Activated CD4-positive, alpha-beta T cell treated with anti-CD3 and anti-CD28 coated beads for 36 hours (primary cell): ENCODE data around the gene PSMA2. TPM values are rescaled to one million over a fixed set of nuclear protein-coding genes. Genes with fewer than 3 reads are reported as not detected.

Experiments used
- ATAC-seq: fragments of 200-7000 bp; cut with Tn5 transposase; one replicate; pipeline ENCODE4 v1.10.0; 2021; ENCODE audit warnings: mild to moderate bottlenecking, moderate library complexity
- CTCF ChIA-PET: fragments of 350-600 bp; sonication (Branson Sonifier 250); formaldehyde crosslinking; loops from one replicate; lab custom pipeline; 2021; ENCODE audit warnings: antibody characterized with exemption; lab: Charles Lee
- POLR2A ChIA-PET: fragments of 350-600 bp; sonication (Branson Sonifier 250); formaldehyde crosslinking; loops from one replicate; lab custom pipeline; 2021; ENCODE audit warnings: antibody characterized with exemption, inconsistent platforms; lab: Charles Lee
- DNase-seq: peaks from one replicate; pipeline ENCODE4 v3.0.0-alpha.2; 2020
- H3K27ac Mint-ChIP-seq: one replicate; pipeline ENCODE4 v1.8.0; 2021; ENCODE audit warnings: mixed read lengths
- H3K27me3 Mint-ChIP-seq: one replicate; pipeline ENCODE4 v1.8.0; 2021; ENCODE audit warnings: mixed read lengths
- H3K36me3 Mint-ChIP-seq: one replicate; pipeline ENCODE4 v1.8.0; 2021; ENCODE audit warnings: low read depth, mixed read lengths
- H3K4me1 Mint-ChIP-seq: one replicate; pipeline ENCODE4 v1.8.0; 2021; ENCODE audit warnings: mixed read lengths
- H3K4me3 Mint-ChIP-seq: one replicate; pipeline ENCODE4 v1.8.0; 2021; ENCODE audit warnings: mild to moderate bottlenecking, moderate library complexity, mixed read lengths
- H3K9me3 Mint-ChIP-seq: one replicate; pipeline ENCODE4 v1.8.0; 2021; ENCODE audit warnings: low read depth, mixed read lengths
- intact Hi-C, 2 experiments: fragments of 100-400 bp; cut with DNase I in 1 of 2; cut with micrococcal nuclease in 1 of 2; formaldehyde crosslinking; loops; one replicate each; pipeline versions ENCODE4 v1.14.2 to v1.15.1; 2022 to 2024; cut with DNase I, micrococcal nuclease
- total RNA-seq, 2 experiments: library from RNA; stranded (reverse); gene quantifications; one replicate each; pipeline ENCODE4 v1.2.3, GENCODE V29; 2021

The PSMA2 gene
- total RNA-seq, 2 experiments from 2014 or later = 109 to 217 TPM

- H3K36me3 Mint-ChIP-seq = peaks cover 27% of the 10 kb centered on the region
- peak overlapping the region; percentile 81 for H3K27ac Mint-ChIP-seq
- ATAC-seq (peak; percentile 74), DNase-seq (peak; percentile 37)
- no peaks in the 10 kb centered on the region for H3K9me3 Mint-ChIP-seq
- no peak overlapping the region for H3K4me3 Mint-ChIP-seq
- peaks cover 47% of the 10 kb centered on the region for H3K4me1 Mint-ChIP-seq
- intact Hi-C loops = loop anchor here (1.0 to 10.0 kb wide), 10 partner anchors 26 to 925 kb away; partner anchors contain the start of genes COA1 (in 1 of the 2) and MRPS24 (in 1 of the 2)
- ChIA-PET CTCF (interaction anchor here (1.0 kb wide), 1 partner anchor 8 kb away, joined by 3 read pairs; the partner anchor contains the start of genes MRPL32 and PSMA2), POLR2A (no interaction called here)
- no peaks in the 10 kb centered on the region for H3K27me3 Mint-ChIP-seq
These were observed 7.7 kb upstream of the PSMA2 start for GRCh38 chr7:42939457-42940240.

DNA sequence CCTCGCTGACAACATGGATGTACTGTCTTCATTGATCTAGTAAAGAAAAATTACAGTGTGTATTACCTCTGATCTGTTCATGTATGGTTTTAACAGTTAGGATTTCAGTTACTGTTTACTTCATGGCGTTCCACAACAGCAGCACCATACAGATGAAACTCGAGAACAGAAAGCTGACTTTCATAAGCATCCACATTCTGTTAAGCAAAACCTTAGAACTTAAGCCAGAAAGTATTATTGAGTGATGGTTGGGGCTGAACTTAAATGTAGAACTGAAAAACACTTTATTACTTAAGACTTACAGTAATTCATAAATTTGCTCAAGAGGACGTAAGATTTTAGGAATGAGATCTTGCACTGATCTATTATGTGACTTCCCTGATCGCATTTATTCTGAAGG is 3.9 kb upstream of the PSMA2 start:
- H3K36me3 Mint-ChIP-seq = peaks cover 38% of the 10 kb centered on the region

GRCh38 chr7:42934291-42934690 is 2.3 kb upstream of the PSMA2 start:
- DNase-seq (no peak), ATAC-seq (no peak)
- peak overlapping the region; percentile 74 for H3K27ac Mint-ChIP-seq
- peaks cover 56% of the 10 kb centered on the region for H3K4me1 Mint-ChIP-seq
- no peaks in the 10 kb centered on the region for H3K27me3 Mint-ChIP-seq
- CTCF ChIA-PET = interaction anchor here (0.7 to 1.3 kb wide), 5 partner anchors 9 to 669 kb away, joined by 3 to 4 read pairs (median 3); no protein-coding TSS in a partner anchor
- peaks cover 38% of the 10 kb centered on the region for H3K36me3 Mint-ChIP-seq
- POLR2A ChIA-PET = interaction anchor here (0.7 kb wide), 1 partner anchor 810 kb away, joined by 10 read pairs; no protein-coding TSS in a partner anchor
- H3K9me3 Mint-ChIP-seq = no peaks in the 10 kb centered on the region
- peak overlapping the region; percentile 98 for H3K4me3 Mint-ChIP-seq
- intact Hi-C loops = loop anchor here (5.0 to 10.0 kb wide), 4 partner anchors 791 to 1108 kb away; partner anchors contain the start of genes COA1 (in 1 of the 2), DBNL (in 1 of the 2) and MRPS24 (in 1 of the 2)

More for the DNA sequence above, 3.9 kb upstream of the PSMA2 start:
- H3K4me1 Mint-ChIP-seq = peaks cover 56% of the 10 kb centered on the region
- no peak for ATAC-seq
- no peaks in the 10 kb centered on the region for H3K27me3 Mint-ChIP-seq
- H3K27ac Mint-ChIP-seq = peak overlapping the region; percentile 32
- H3K9me3 Mint-ChIP-seq = no peaks in the 10 kb centered on the region
- CTCF ChIA-PET = no interaction called here
- H3K4me3 Mint-ChIP-seq = no peak overlapping the region
- intact Hi-C loops = loop anchor here (10.0 kb wide), 3 partner anchors 789 to 929 kb away; partner anchors contain the start of genes COA1 (in 1 of the 2) and MRPS24 (in 1 of the 2)
- POLR2A ChIA-PET = interaction anchor here (0.6 kb wide), 1 partner anchor 44 kb away, joined by 4 read pairs; no protein-coding TSS in a partner anchor
- no peak for DNase-seq

- ChIA-PET POLR2A (interaction anchor here (0.6 to 1.5 kb wide), 3 partner anchors 19 to 827 kb away, joined by 3 to 7 read pairs (median 4); partner anchors contain the start of gene C7orf25), CTCF (interaction anchor here (0.8 to 2.1 kb wide), 5 partner anchors 9 to 44 kb away, joined by 3 to 8 read pairs (median 5); partner anchors contain the start of gene C7orf25)
- no peak for ATAC-seq
- no peak for DNase-seq
- H3K4me1 Mint-ChIP-seq = peaks cover 61% of the 10 kb centered on the region
- no peaks in the 10 kb centered on the region for H3K27me3 Mint-ChIP-seq
- intact Hi-C loops = loop anchor here (1.0 to 10.0 kb wide), 8 partner anchors 21 to 1109 kb away; partner anchors contain the start of genes C7orf25 (in 2 of the 2), COA1 (in 2 of the 2), DBNL (in 1 of the 2) and MRPS24 (in 1 of the 2)
- H3K36me3 Mint-ChIP-seq = peaks cover 42% of the 10 kb centered on the region
- peak overlapping the region; percentile 100 for H3K27ac Mint-ChIP-seq
- peak overlapping the region; percentile 98 for H3K4me3 Mint-ChIP-seq
- H3K9me3 Mint-ChIP-seq = no peaks in the 10 kb centered on the region
These were observed 1.0 kb upstream of the PSMA2 start for GRCh38 chr7:42932811-42933591.

DNA sequence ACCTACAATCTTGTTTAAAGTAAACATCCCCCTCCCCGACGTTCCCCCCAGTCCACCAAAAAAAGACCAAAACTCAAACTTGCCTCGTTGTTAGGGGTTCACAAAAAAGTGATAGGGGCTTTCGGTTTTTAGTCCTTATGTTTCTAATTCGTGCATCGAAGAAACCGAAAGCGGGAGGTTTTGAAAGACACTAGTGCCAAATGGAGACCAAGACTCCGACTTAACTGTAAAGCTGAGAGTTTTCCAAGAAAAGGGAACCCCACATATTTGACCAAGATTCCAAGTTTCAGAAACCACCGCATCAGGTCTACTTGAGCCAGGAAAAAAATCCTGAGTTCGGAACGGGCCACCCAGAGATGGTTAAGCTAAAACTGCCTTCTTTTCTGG is 534 bp downstream of the PSMA2 start:
- CTCF ChIA-PET = interaction anchor here (0.7 to 2.1 kb wide), 7 partner anchors 8 to 903 kb away, joined by 3 to 8 read pairs (median 3); partner anchors contain the start of gene C7orf25
- intact Hi-C loops = loop anchor here (5.0 to 10.0 kb wide), 4 partner anchors 793 to 1111 kb away; partner anchors contain the start of genes COA1 (in 1 of the 2), DBNL (in 1 of the 2) and MRPS24 (in 1 of the 2)
- no peak for DNase-seq
- POLR2A ChIA-PET = interaction anchor here (0.6 to 1.5 kb wide), 3 partner anchors 17 to 22 kb away, joined by 3 to 7 read pairs (median 7); partner anchors contain the start of gene C7orf25
- Mint-ChIP-seq H3K4me1 (peaks cover 69% of the 10 kb centered on the region), H3K9me3 (no peaks in the 10 kb centered on the region), H3K27ac (peak overlapping the region; percentile 100), H3K27me3 (no peaks in the 10 kb centered on the region), H3K4me3 (peak overlapping the region; percentile 98), H3K36me3 (peaks cover 44% of the 10 kb centered on the region)
- no peak for ATAC-seq

DNA sequence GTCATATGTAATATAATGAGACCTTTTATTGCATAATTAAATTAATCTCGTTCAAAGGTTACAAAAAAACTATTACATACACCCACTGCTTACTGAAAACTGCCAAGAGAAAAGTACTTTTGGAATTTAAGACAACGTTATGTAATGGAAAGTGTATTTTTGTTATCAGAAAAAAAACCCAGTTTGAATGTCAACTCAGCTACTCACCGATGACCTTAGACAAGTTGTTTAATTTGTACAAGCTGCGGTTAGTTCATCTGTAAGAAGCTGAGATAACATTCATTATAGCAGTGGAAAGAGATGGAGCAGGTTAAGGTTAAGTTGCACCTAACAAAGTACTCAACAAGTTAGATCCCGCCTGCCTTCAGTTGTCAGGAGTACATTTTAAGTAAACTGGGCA is 1.1 kb downstream of the PSMA2 start:
- H3K36me3 Mint-ChIP-seq = peaks cover 41% of the 10 kb centered on the region
- ChIA-PET POLR2A (interaction anchor here (0.6 to 0.8 kb wide), 2 partner anchors 19 to 309 kb away, joined by 3 read pairs; no protein-coding TSS in a partner anchor), CTCF (interaction anchor here (2.0 kb wide), 1 partner anchor 11 kb away, joined by 10 read pairs; no protein-coding TSS in a partner anchor)
- peak overlapping the region; percentile 98 for H3K4me3 Mint-ChIP-seq
- H3K27ac Mint-ChIP-seq = peak overlapping the region; percentile 100
- peaks cover 69% of the 10 kb centered on the region for H3K4me1 Mint-ChIP-seq
- H3K27me3 Mint-ChIP-seq = no peaks in the 10 kb centered on the region
- ATAC-seq (no peak), DNase-seq (no peak)
- intact Hi-C loops = loop anchor here (5.0 to 10.0 kb wide), 4 partner anchors 794 to 1111 kb away; partner anchors contain the start of genes COA1 (in 1 of the 2), DBNL (in 1 of the 2) and MRPS24 (in 1 of the 2)
- no peaks in the 10 kb centered on the region for H3K9me3 Mint-ChIP-seq

GRCh38 chr7:42929449-42929848 is 2.5 kb downstream of the PSMA2 start:
- ATAC-seq (no peak), DNase-seq (no peak)
- no peaks in the 10 kb centered on the region for H3K27me3 Mint-ChIP-seq
- peak overlapping the region; percentile 67 for H3K27ac Mint-ChIP-seq
- peaks cover 45% of the 10 kb centered on the region for H3K36me3 Mint-ChIP-seq
- H3K9me3 Mint-ChIP-seq = no peaks in the 10 kb centered on the region
- POLR2A ChIA-PET = no interaction called here
- CTCF ChIA-PET = interaction anchor here (0.6 to 2.0 kb wide), 6 partner anchors 10 to 332 kb away, joined by 3 to 10 read pairs (median 4); no protein-coding TSS in a partner anchor
- intact Hi-C loops = no loop called here
- H3K4me3 Mint-ChIP-seq = peak overlapping the region; percentile 98
- peaks cover 70% of the 10 kb centered on the region for H3K4me1 Mint-ChIP-seq

DNA sequence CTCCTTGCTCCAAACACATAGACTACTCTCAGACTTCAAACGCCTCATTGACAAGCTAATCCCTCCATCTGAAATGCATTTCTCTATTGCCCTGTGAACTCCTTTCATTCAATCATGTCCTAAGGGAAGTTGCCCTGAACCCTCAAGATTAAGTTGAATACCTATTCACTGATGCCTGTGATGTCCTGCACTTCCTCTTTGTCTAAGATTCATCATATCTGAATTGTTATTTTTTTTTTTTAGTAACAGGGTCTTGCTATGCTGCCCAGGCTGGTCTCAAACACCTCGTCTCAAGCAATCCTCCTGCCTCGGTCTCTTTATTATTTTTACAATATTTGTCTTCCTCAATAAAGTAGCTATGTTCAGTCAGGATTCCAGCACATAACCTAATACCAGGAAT is 3.2 kb downstream of the PSMA2 start:
- intact Hi-C loops = no loop called here
- peaks cover 44% of the 10 kb centered on the region for H3K36me3 Mint-ChIP-seq
- peaks cover 66% of the 10 kb centered on the region for H3K4me1 Mint-ChIP-seq
- peak overlapping the region; percentile 10 for H3K4me3 Mint-ChIP-seq
- POLR2A ChIA-PET = interaction anchor here (0.7 kb wide), 1 partner anchor 15 kb away, joined by 5 read pairs; no protein-coding TSS in a partner anchor
- no peaks in the 10 kb centered on the region for H3K9me3 Mint-ChIP-seq
- no peaks in the 10 kb centered on the region for H3K27me3 Mint-ChIP-seq
- peak overlapping the region; percentile 51 for H3K27ac Mint-ChIP-seq
- ATAC-seq = no peak
- DNase-seq = no peak
- CTCF ChIA-PET = interaction anchor here (0.6 to 2.0 kb wide), 6 partner anchors 9 to 41 kb away, joined by 3 to 10 read pairs (median 4); no protein-coding TSS in a partner anchor

GRCh38 chr7:42926204-42926603 is 5.8 kb downstream of the PSMA2 start:
- intact Hi-C loops = no loop called here
- no peak overlapping the region for H3K4me3 Mint-ChIP-seq
- CTCF ChIA-PET = no interaction called here
- ATAC-seq (no peak), DNase-seq (no peak)
- peaks cover 58% of the 10 kb centered on the region for H3K36me3 Mint-ChIP-seq
- peaks cover 69% of the 10 kb centered on the region for H3K4me1 Mint-ChIP-seq
- POLR2A ChIA-PET = no interaction called here
- H3K27me3 Mint-ChIP-seq = no peaks in the 10 kb centered on the region
- H3K27ac Mint-ChIP-seq = no peak overlapping the region
- no peaks in the 10 kb centered on the region for H3K9me3 Mint-ChIP-seq

DNA sequence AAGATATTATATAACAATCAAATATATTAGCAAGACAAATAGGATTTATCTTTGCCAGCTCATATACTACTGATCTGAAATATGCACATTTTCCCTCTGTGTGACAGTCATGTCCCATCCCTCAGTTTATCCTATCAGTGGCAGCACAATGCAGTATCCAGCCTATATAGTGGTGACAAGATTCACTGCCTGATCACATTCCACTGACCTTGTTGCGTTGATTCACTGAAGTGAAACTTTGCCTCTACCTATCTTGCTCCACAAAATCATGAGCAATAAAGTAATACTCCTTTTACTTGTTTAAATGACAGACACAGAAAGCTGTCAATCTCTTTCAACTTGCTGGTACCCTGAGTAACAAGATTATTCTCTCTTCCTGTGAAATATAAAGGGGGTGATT is 6.3 kb downstream of the PSMA2 start:
- intact Hi-C loops = no loop called here
- H3K4me3 Mint-ChIP-seq = no peak overlapping the region
- no peak for DNase-seq
- peaks cover 64% of the 10 kb centered on the region for H3K36me3 Mint-ChIP-seq
- H3K9me3 Mint-ChIP-seq = no peaks in the 10 kb centered on the region
- H3K27ac Mint-ChIP-seq = no peak overlapping the region
- H3K27me3 Mint-ChIP-seq = no peaks in the 10 kb centered on the region
- peak; percentile 61 for ATAC-seq
- ChIA-PET POLR2A (no interaction called here), CTCF (interaction anchor here (1.0 to 2.5 kb wide), 2 partner anchors 16 to 19 kb away, joined by 3 to 7 read pairs; no protein-coding TSS in a partner anchor)
- peaks cover 68% of the 10 kb centered on the region for H3K4me1 Mint-ChIP-seq
